Activated T-cell treated with anti-CD3 and anti-CD28 coated beads, Interleukin-2, amount 50 U/mL, for 1 hour (primary cell): ENCODE results near the gene CLCN6.

ENCODE experiments used
- DNase-seq: peaks from one replicate; pipeline ENCODE4 v3.0.0-alpha.2; 2020

CLCN6 gene

DNA sequence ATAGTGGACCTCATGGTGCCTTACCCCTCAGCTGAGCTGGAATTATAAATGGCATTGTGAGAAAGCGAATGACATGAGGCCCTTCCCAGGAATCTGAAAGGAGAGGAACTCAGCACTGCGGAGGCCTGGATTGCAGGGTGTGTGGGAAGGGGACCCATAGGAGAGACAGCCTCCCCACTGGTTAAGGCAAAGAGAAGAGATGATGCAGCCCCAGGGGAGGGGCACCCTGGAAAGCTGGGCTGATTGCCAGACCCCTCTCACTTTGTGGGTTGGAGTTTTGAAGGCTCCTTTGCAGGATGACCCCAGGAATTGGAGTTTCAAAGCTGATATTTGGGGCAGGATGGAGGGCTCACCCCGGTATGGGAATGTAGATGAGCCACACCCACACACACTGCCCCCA is 50.7 kb downstream of the CLCN6 start:
- no peak for DNase-seq

- no peak for DNase-seq
Observed at GRCh38 chr1:11857164-11857851, 51.3 kb downstream of the CLCN6 start.

- DNase-seq: no peak
Observed at GRCh38 chr1:11858158-11858557, 52.2 kb downstream of the CLCN6 start.

GRCh38 chr1:11858613-11858967 is 52.6 kb downstream of the CLCN6 start, which contains the start of gene NPPB:
TSS of gene NPPB (minus strand) at chr1:11858945. CDS start at chr1:11858833, 112 bp downstream.
- DNase-seq: no peak

DNA sequence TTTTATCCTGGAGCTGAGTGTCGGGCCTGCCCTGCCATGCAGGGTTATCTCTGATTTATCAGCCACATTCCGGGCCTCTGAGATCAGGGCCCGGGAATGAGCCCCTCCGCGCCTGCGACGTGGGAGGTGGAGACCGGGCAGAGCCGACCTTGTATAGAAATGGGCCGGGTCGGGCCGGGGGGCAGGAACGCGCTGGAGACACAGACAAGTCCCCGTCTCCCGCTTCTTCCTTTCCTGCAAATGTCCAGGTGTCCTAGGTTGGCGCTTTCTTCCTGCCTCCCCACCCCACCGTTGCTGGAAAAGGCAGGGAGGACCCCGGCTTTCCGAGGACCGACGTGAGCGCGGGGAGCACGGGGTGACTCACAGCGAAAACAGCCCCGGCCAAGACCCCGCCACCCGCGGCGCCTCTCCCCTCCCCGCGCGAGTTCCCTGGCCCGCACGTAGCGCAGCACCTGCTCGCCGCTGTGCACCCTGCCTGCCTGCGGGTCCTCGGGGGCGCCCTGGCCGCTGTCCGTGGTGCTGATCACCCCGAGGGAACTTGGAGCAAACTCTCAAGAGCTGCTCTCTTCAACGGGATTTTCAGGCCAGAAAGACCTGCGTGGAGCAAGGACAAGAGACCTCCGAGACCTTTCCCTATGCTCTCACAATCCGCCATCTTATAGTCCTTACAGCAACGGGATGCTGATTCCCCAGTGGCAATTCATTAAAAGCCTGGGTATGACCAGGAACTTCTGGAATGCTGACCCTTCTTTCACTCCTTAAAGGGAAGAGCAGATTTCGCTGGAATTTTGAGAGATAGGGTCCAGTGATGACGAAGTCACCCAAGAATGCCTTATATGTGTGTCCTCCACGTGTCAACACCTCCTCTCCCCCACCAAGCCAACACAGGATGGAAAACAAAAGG is 53.2 kb downstream of the CLCN6 start:
- DNase-seq: peak; percentile 75

DNA sequence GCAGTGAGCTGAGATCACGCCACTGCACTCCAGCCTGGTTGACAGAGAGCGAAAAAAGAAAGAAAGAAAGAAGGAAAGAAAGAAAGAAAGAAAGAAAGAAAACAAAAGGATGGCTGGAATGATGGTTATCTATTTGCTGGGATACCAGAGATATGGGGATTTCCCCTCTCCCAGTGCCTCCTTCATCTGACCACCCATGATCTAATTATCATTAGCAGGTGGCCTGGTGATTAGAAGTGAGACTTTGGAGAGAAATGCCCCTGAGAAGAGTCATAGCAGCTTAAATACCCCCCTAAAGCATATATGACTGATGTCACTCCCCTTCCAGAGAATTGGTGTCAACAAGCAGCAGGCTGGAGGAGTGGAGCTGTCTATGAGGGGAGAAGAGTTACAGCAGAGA is 54.1 kb downstream of the CLCN6 start:
- no peak for DNase-seq

GRCh38 chr1:11860587-11860986 is 54.6 kb downstream of the CLCN6 start:
- DNase-seq: no peak

GRCh38 chr1:11862890-11863289 is 56.9 kb downstream of the CLCN6 start:
- no peak for DNase-seq

- DNase-seq: no peak
Observed at GRCh38 chr1:11868331-11868980, 62.5 kb downstream of the CLCN6 start.

GRCh38 chr1:11869104-11869503 is 63.1 kb downstream of the CLCN6 start:
- DNase-seq: no peak

DNA sequence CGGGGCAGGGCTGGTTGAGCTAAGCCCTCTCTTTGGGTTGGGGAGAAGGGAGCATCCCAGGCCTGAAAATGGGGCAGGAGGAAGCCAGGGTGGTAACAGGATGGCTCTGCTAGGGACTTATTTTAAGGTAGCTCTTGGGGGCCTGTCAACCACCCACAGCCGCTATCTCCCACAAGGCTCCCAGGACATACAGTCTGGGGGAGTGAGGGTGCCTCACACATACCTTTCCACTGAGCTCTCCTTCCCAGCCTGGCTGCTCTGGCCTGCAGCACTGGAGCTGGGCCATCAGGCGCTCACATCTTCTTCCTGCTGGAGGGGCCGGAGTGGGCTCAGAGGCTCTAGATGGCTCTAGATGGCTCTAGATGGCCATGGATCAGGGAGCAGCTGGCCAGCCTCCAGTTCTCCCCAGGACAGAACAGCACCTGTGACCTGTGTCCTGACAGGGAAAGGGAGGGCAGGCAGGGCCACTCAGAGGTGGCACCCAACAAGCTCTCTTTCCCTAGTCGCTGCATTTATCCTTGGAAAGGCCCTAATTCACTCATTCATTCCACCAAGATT is 63.7 kb downstream of the CLCN6 start:
- DNase-seq: no peak

DNA sequence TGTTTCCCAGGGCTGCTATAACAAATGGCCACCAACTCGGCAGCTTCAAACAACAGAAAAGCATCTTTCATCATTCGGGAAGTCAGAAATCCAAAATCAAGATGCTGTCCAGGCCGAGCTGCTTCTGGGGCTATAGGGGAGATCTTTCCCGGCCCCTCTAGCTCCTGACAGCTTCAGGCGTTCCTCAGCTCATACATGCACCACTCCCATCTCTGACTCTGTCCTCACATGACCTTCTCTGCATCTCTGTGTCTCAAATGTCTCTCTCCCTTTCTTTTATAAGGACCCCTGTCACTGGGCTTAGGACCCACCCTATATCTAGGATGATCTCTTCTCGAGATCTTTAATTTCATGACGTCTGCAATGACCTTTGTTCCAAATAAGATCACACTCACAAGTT is 66.6 kb downstream of the CLCN6 start:
- DNase-seq: no peak

- DNase-seq: no peak
Observed at GRCh38 chr1:11873395-11874257, 67.6 kb downstream of the CLCN6 start.

GRCh38 chr1:11874258-11874562 is 68.2 kb downstream of the CLCN6 start:
- DNase-seq: no peak

DNA sequence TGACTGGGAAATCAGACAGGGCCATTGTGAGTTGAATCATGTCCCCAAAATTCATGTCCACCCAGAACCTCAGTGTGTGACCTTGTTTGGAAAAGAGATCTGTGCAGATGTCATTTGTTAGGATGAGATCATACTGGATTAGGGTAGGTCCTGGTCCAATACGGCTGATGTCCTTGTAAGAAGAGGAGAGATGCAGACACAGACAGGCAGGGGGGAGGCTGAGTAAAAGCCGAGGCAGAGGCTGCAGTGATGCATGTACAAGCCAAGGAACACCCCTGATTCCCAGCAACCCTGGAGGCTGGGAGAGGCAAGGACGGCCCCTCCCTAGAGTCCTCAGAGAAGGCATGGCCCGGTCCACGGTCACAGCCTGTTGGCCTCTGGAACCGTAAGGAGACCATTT is 68.6 kb downstream of the CLCN6 start:
- DNase-seq: no peak

DNA sequence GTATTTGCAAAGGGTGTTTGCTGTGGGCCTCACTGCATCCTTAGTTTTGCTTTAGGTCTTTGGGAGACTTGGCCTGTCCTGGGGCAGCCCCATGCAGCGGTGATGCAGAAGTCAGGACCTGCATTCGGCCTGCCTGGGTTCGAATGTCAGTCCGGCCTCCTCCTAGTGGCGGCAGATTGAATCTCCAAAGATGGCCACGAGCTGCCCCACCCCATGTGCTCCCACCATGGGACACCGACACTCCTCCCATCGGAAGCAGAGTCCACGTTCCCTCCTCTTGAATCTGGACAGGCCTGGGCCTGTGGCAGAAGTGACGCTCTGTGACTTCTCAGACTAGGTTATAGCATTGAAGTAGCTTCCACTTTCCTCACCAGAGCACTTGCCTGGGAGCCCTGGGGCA is 69.1 kb downstream of the CLCN6 start:
- no peak for DNase-seq

GRCh38 chr1:11877074-11877473 is 71.1 kb downstream of the CLCN6 start:
- no peak for DNase-seq

GRCh38 chr1:11878081-11878890 is 72.3 kb downstream of the CLCN6 start:
- DNase-seq: no peak

GRCh38 chr1:11878891-11879190 is 72.8 kb downstream of the CLCN6 start:
- no peak for DNase-seq

- no peak for DNase-seq
Observed at GRCh38 chr1:11879311-11880180, 73.6 kb downstream of the CLCN6 start.

DNA sequence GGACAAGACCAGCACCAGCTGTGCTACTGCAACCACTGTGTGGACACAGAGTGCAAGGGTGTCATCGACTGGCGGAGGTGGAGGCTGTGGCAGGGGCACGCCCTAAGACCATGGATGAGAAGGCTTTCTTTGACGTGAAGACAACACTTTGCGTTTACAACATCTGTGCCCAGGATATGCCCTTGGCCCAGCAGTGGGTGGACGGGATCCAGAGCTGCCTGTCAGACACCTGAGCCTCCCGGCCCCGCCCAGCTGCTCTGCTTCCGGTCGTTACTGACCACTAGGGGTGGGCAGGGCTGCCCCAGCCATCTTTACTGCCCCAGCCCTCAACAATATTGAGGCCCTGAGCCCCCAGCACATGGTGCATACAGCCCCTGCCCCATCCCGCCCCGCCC is 74.2 kb downstream of the CLCN6 start:
- DNase-seq: no peak
